IMR-90 (cell line): ENCODE measurements around the gene OSBPL6.

ENCODE experiments used
- CEBPB ChIP-seq: IDR thresholded peaks from 2 replicates; pipeline ENCODE4 v1.6.1; 2012; ENCODE audit warnings: low read depth, low read length, improper control_type of control experiment
- POLR2A ChIP-seq: IDR thresholded peaks from 2 replicates; pipeline ENCODE4 v1.6.1; 2012; ENCODE audit warnings: mild to moderate bottlenecking, low read depth, low read length
- RAD21 ChIP-seq: IDR thresholded peaks from 2 replicates; pipeline ENCODE4 v1.6.1; 2012; ENCODE audit warnings: low read length, improper control_type of control experiment
- RFX5 ChIP-seq: IDR thresholded peaks from 2 replicates; pipeline ENCODE4 v1.8.0; 2012; ENCODE audit warnings: low read depth, mild to moderate bottlenecking, low read length, moderate library complexity
- TF ChIP-seq, protein P1 (sequence below): conservative IDR thresholded peaks from 2 replicates; pipeline ENCODE4 v1.5.1; 2012; ENCODE audit warnings: mild to moderate bottlenecking, low read depth, low read length, improper control_type of control experiment

DNA sequence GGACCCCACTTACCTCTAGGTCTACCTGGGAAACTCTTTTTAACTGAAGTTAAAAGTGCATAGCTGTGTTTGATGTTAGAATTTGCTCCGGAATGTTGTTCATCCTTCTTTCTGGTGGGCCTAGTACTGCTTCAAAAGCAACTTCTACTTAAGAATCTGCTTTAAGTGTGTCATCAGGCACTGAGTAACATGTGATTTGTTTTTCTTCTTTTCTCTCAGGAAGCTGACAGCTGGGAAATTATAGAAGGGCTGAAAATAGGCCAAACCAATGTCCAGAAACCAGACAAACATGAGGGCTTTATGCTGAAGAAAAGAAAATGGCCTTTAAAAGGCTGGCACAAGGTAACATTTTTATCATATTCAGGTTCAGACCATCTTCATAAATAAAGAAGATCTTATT lies 133.7 kb downstream of the OSBPL6 start:
- TF ChIP-seq CEBPB (no peak), POLR2A (no peak), RAD21 (no peak), RFX5 (no peak)
- TF ChIP-seq, protein P1, sequence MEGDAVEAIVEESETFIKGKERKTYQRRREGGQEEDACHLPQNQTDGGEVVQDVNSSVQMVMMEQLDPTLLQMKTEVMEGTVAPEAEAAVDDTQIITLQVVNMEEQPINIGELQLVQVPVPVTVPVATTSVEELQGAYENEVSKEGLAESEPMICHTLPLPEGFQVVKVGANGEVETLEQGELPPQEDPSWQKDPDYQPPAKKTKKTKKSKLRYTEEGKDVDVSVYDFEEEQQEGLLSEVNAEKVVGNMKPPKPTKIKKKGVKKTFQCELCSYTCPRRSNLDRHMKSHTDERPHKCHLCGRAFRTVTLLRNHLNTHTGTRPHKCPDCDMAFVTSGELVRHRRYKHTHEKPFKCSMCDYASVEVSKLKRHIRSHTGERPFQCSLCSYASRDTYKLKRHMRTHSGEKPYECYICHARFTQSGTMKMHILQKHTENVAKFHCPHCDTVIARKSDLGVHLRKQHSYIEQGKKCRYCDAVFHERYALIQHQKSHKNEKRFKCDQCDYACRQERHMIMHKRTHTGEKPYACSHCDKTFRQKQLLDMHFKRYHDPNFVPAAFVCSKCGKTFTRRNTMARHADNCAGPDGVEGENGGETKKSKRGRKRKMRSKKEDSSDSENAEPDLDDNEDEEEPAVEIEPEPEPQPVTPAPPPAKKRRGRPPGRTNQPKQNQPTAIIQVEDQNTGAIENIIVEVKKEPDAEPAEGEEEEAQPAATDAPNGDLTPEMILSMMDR = no peak
